ENCODE measurements around the gene GPAM. TPM values are rescaled to one million over a fixed set of nuclear protein-coding genes. Genes with fewer than 3 reads are reported as not detected.

The GPAM gene
- total and polyA plus RNA-seq, 2 of the 8 experiments (the other 6 are each of a cell fraction or from before 2014, with no cell fraction given): 5.5 to 15.5 TPM

DNA sequence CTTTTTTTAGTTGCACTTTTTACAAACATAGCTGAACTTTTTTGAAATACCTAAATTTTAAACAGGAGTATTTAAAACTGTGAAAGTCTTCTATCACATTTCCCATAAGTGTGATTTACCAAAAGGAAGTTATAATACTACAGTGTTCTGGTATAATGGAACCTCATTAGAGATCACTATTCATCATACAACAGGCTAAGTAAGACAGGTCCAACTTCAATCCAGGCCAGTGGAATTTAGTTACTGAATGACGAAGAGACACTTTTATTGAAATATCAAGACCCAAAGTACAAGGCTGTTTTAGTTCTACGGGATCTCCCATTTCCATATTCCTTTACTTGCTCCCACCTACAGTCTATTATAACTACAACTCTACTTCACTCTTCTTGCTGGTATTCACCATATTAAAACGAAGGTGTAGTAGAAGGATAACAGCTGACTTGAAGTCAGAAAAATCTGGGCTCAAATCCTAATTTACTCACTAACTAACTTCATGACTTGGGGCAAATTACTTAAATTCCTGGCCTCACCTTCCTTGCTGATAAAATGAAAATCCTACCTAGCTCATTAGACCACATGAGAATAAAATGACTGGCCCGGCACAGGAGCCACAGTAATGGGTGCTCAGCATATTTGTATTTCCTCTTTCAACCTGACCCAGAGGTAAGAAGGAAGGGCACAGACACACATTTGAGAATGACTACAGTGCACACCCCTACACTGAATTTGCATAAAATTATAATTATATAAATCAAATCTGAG, 21.6 kb downstream of the GPAM start (continued):
- no peak for TF ChIP-seq CBX5 (IDR thresholded peaks at IDR 0.05; ENCODE audit: low read depth, low read length)
- no peak for TF ChIP-seq KDM5A (IDR thresholded peaks at IDR 0.05; ENCODE audit: low read length)
- TF ChIP-seq RXRA (IDR thresholded peaks at IDR 0.05; ENCODE audit: insufficient read depth, low read depth, low read length): no peak
- no peak for TF ChIP-seq SIX5 (IDR thresholded peaks at IDR 0.05; ENCODE audit: low read depth, low read length)
- no peak for TF ChIP-seq NANOG (IDR thresholded peaks at IDR 0.05; ENCODE audit: insufficient read depth, low read depth, low read length, poor library complexity, severe bottlenecking)
- no peak for TF ChIP-seq ZNF274 (IDR thresholded peaks at IDR 0.05; ENCODE audit: borderline replicate concordance, extremely low read depth, low read length)
- TF ChIP-seq TAF1 (IDR thresholded peaks at IDR 0.05; ENCODE audit: low read depth, low read length): no peak

All from H1 (cell line).